ENCODE data around the gene PPP6R3.

PPP6R3 gene

GRCh38 chr11:68570691-68571090, 110.1 kb downstream of the PPP6R3 start:
- no peak for DNase-seq

GRCh38 chr11:68574308-68574707, 113.8 kb downstream of the PPP6R3 start:
- no peak for DNase-seq

- DNase-seq = no peak
Measured at GRCh38 chr11:68575025-68575665, 114.6 kb downstream of the PPP6R3 start.

- no peak for DNase-seq
Measured at GRCh38 chr11:68579455-68579854, 118.9 kb downstream of the PPP6R3 start.

- DNase-seq = peak; percentile 93
Measured at GRCh38 chr11:68581439-68581838, 120.9 kb downstream of the PPP6R3 start.

GRCh38 chr11:68581901-68582300, 121.3 kb downstream of the PPP6R3 start:
- no peak for DNase-seq

- no peak for DNase-seq
Measured at GRCh38 chr11:68582416-68583040, 122.0 kb downstream of the PPP6R3 start.

- DNase-seq = no peak
Measured at GRCh38 chr11:68583041-68583446, 122.5 kb downstream of the PPP6R3 start.

- no peak for DNase-seq
Measured at GRCh38 chr11:68584097-68584496, 123.5 kb downstream of the PPP6R3 start.

- DNase-seq = no peak
Measured at GRCh38 chr11:68584991-68585524, 124.5 kb downstream of the PPP6R3 start.

- no peak for DNase-seq
Measured at GRCh38 chr11:68589547-68590216, 129.1 kb downstream of the PPP6R3 start.

- no peak for DNase-seq
Measured at GRCh38 chr11:68591719-68592118, 131.2 kb downstream of the PPP6R3 start.

GRCh38 chr11:68593441-68593840, 132.9 kb downstream of the PPP6R3 start:
- DNase-seq = no peak

- DNase-seq = no peak
Measured at GRCh38 chr11:68594123-68594522, 133.6 kb downstream of the PPP6R3 start.

GRCh38 chr11:68596231-68596630, 135.7 kb downstream of the PPP6R3 start:
- no peak for DNase-seq

- DNase-seq = no peak
Measured at GRCh38 chr11:68598816-68599653, 138.5 kb downstream of the PPP6R3 start.

- DNase-seq = no peak
Measured at GRCh38 chr11:68601147-68601546, 140.6 kb downstream of the PPP6R3 start.

GRCh38 chr11:68609761-68610160, 149.2 kb downstream of the PPP6R3 start:
- DNase-seq = no peak

GRCh38 chr11:68610452-68611116, 150.0 kb downstream of the PPP6R3 start:
- no peak for DNase-seq

- no peak for DNase-seq
Measured at GRCh38 chr11:68615657-68616056, 155.1 kb downstream of the PPP6R3 start.

GRCh38 chr11:68617925-68618809, 157.6 kb downstream of the PPP6R3 start:
- no peak for DNase-seq
